Ascending aorta (tissue), 2 donors: Measurements from ENCODE around the gene NFATC2. TPM values are rescaled to one million over a fixed set of nuclear protein-coding genes. Genes with fewer than 3 reads are reported as not detected.

Experiments
- DNase-seq, 2 donors: peaks; one replicate each; pipeline ENCODE4 v3.0.0-alpha.2; 2019; ENCODE audit warnings: low spot score in 2 of 2
- H3K27ac ChIP-seq, 2 donors: fragments of 200-600 bp; sonication (generic); one replicate each; pipeline ENCODE4 v1.5.1; 2016 to 2017; ENCODE audit warnings: mild to moderate bottlenecking in 1 of 2
- H3K27me3 ChIP-seq: fragments of 200-600 bp; sonication (generic); one replicate; pipeline ENCODE4 v1.5.1; 2017
- H3K36me3 ChIP-seq, 2 donors: fragments of 200-600 bp; sonication (generic); one replicate each; pipeline ENCODE4 v1.5.1; 2016
- H3K4me1 ChIP-seq, 2 donors: fragments of 200-600 bp; sonication (generic); one replicate each; pipeline ENCODE4 v1.5.1; 2016 to 2017; ENCODE audit warnings: mild to moderate bottlenecking in 1 of 2
- H3K4me3 ChIP-seq, 2 donors: fragments of 200-600 bp; sonication (generic); one replicate each; pipeline ENCODE4 v1.5.1; 2016 to 2017; ENCODE audit warnings: mild to moderate bottlenecking in 1 of 2
- H3K9me3 ChIP-seq, 2 donors: fragments of 200-600 bp; sonication (generic); one replicate each; pipeline ENCODE4 v1.5.1; 2016
- CTCF ChIP-seq, 3 experiments: fragments of 200-600 bp in 2 of 3; fragments of 450-650 bp in 1 of 3; sonication (generic) in 2 of 3; IDR thresholded peaks; one replicate each; pipeline ENCODE4 v1.5.1; 2016 to 2019; ENCODE audit warnings: antibody characterized with exemption in 3 of 3, mild to moderate bottlenecking in 1 of 3, moderate library complexity in 1 of 3
- intact Hi-C: fragments of 100-400 bp; cut with DNase I; formaldehyde crosslinking; loops from one replicate; pipeline ENCODE4 v1.15.1; 2023
- total RNA-seq: library from RNA; depleted of rRNA; stranded (reverse); fragments of >200 nt; gene quantifications from one replicate; pipeline ENCODE4 v1.1.0, GENCODE V29; 2016

NFATC2 gene
- total RNA-seq, 1 donor from 2014 or later, result 7.9 TPM

DNA sequence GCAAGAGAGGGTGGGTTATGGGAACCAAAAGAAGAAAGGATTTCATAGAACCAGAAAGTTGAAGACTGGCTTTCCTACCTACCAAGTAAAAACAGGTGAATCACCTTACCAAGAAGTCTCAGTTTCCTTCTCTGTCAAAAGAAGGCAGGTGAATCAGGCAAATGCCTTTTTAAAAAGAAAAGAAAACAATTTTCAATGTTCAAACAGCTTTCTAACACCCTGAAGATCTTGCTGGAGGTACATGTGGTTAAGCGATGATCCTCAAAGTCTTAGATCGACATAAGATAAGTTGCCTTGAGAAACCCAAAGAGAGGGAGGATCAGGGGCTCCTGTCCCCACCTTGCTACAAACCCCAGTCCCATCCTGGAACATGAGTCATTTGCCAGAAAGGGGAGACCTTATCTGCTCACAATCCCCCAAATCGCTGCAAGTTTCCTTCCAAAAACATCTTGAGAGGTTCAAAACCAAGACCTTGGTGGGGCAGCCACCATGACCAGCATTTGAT lies 71.6 kb downstream of the NFATC2 start:
- no peak for DNase-seq
- no peak overlapping the region for H3K4me3 ChIP-seq
- no peak for TF ChIP-seq CTCF (IDR thresholded peaks at IDR 0.05)

GRCh38 chr20:51470499-51470820 lies 72.1 kb downstream of the NFATC2 start:
- no peaks in the 10 kb centered on the region for H3K4me1 ChIP-seq
- DNase-seq, result no peak
- no peak overlapping the region for H3K4me3 ChIP-seq
- intact Hi-C loops, result no loop called here
- H3K9me3 ChIP-seq, result no peaks in the 10 kb centered on the region
- no peak overlapping the region for H3K27ac ChIP-seq
- H3K36me3 ChIP-seq, result peaks cover 0 to 4% of the 10 kb centered on the region in 2 donors
- TF ChIP-seq CTCF (IDR thresholded peaks at IDR 0.05), result no peak
- H3K27me3 ChIP-seq, result no peaks in the 10 kb centered on the region

More for the DNA sequence above, 71.6 kb downstream of the NFATC2 start:
- intact Hi-C loops, result no loop called here
- H3K27me3 ChIP-seq, result no peaks in the 10 kb centered on the region
- peaks cover 0 to 4% of the 10 kb centered on the region in 2 donors for H3K36me3 ChIP-seq
- H3K9me3 ChIP-seq, result no peaks in the 10 kb centered on the region
- H3K27ac ChIP-seq, result no peak overlapping the region
- no peaks in the 10 kb centered on the region for H3K4me1 ChIP-seq

- DNase-seq, result no peak
- Histone ChIP-seq H3K4me3 (no peak overlapping the region), H3K27me3 (no peaks in the 10 kb centered on the region), H3K36me3 (no peaks in the 10 kb centered on the region), H3K4me1 (no peaks in the 10 kb centered on the region), H3K9me3 (no peaks in the 10 kb centered on the region), H3K27ac (no peak overlapping the region)
- intact Hi-C loops, result no loop called here
- TF ChIP-seq CTCF (IDR thresholded peaks at IDR 0.05), result no peak
Observed at GRCh38 chr20:51469578-51470498, 72.7 kb downstream of the NFATC2 start.

DNA sequence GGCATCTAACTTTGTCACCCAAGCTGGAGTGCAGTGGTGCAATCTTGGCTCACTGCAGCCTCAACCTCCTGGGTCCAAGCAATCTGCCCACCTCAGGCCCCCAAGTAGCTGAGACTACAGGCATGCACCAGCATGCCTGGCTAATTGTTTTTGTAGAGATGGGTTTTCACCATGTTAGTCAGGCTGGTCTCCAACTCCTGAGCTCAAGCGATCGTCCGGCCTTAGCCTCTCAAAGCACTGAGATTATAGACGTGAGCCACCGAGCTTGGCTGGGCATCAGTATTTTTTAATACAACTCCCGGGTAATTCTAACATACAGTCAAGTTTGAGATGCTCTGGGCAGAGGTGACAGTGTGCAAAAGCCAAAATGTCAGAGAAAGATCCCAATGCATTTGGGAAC lies 73.5 kb downstream of the NFATC2 start:
- Histone ChIP-seq H3K27me3 (no peaks in the 10 kb centered on the region), H3K36me3 (no peaks in the 10 kb centered on the region), H3K9me3 (no peaks in the 10 kb centered on the region), H3K4me1 (no peaks in the 10 kb centered on the region), H3K4me3 (no peak overlapping the region), H3K27ac (no peak overlapping the region)
- intact Hi-C loops, result no loop called here
- DNase-seq, result no peak
- no peak for TF ChIP-seq CTCF (IDR thresholded peaks at IDR 0.05)

DNA sequence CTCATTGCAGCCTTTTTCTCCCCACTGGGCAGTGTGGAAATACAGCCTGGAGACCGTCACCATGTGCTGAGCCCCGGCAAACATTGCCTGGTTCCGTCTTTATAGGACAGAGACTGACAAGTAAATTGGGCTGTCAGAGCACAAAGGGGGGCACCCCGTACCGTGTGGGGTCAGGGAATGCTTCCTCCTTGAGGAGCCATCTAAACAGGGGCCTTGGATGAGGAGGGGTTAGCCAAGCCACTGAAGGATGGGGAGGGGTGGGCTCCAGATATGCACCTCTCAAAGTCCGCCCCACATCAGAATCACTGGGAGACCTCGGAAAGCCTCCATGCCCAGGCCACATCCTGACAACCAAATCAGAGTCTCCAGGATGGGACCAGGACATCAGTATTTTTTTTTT lies 73.9 kb downstream of the NFATC2 start:
- Histone ChIP-seq H3K4me3 (no peak overlapping the region), H3K4me1 (no peaks in the 10 kb centered on the region), H3K27me3 (no peaks in the 10 kb centered on the region), H3K36me3 (no peaks in the 10 kb centered on the region), H3K9me3 (no peaks in the 10 kb centered on the region), H3K27ac (no peak overlapping the region)
- DNase-seq, result no peak
- TF ChIP-seq CTCF (IDR thresholded peaks at IDR 0.05), result no peak
- intact Hi-C loops, result no loop called here
